Mucosa of rectum (tissue), 2 donors: ENCODE data around the gene ATP5F1B.

Source experiments
- H3K27ac ChIP-seq, 2 donors: one replicate each; pipeline ENCODE4 v1.7.0; 2013; ENCODE audit warnings: inconsistent platforms in 2 of 2, low read depth in 2 of 2, low read length in 2 of 2
- H3K27me3 ChIP-seq, 2 donors: one replicate each; pipeline ENCODE4 v1.7.0; 2013; ENCODE audit warnings: low read length in 2 of 2; ENCODE audit not compliant: control insufficient read depth in 2 of 2, insufficient read depth in 2 of 2
- H3K36me3 ChIP-seq, 2 donors: one replicate each; pipeline ENCODE4 v1.7.0; 2013; ENCODE audit warnings: low read length in 2 of 2; ENCODE audit not compliant: control insufficient read depth in 2 of 2, insufficient read depth in 2 of 2
- H3K4me1 ChIP-seq, 2 donors: one replicate each; pipeline ENCODE4 v1.7.0; 2013; ENCODE audit warnings: low read length in 2 of 2, mild to moderate bottlenecking in 1 of 2; ENCODE audit not compliant: control insufficient read depth in 2 of 2, insufficient read depth in 2 of 2
- H3K4me3 ChIP-seq, 2 donors: one replicate each; pipeline ENCODE4 v1.7.0; 2013; ENCODE audit warnings: low read length in 2 of 2
- H3K9ac ChIP-seq, 2 donors: one replicate each; pipeline ENCODE4 v1.7.0; 2013; ENCODE audit warnings: low read length in 2 of 2, low read depth in 1 of 2, mild to moderate bottlenecking in 1 of 2
- H3K9me3 ChIP-seq, 2 donors: one replicate each; pipeline ENCODE4 v1.7.0; 2013; ENCODE audit warnings: low read length in 2 of 2; ENCODE audit not compliant: control insufficient read depth in 2 of 2
- donor health status: healthy.
- donor health status: Normal muscosa, but diverticular disease.

The ATP5F1B gene

DNA sequence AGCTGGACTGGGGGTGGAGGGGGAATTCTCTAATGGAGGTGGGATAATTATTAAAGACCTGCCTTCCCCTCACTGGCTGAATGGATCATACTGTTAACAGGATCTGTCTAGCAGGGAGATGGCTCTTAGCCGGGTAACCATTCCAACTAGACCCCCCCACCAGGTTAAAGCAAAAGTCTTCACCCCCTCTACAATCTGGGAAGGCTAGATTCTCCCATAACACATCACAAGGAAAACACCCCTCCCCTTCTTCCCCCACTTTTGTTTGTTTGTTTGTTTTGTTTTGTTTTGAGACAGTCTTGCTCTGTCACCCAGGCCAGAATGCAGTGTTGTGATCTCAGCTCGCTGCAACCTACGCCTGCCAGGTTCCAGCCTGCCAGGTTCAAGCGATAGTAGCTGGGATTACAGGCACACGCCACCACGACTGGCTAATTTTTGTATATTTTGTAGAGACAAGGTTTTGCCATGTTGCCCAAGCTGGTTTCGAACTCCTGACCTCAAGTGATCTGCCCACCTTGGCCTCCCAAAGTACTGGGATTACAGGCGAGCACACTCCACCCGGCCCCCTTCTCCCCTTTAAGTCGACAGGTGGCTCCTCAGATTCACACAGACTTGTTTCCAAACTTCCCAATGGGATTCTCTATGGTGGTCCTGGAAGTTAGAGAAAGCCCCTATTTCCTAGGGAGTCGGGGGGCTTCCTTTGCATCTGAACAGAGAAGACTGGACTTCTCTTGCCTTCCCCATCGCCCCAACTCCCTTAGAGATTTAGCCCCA is 12.1 kb downstream of the ATP5F1B start:
- Histone ChIP-seq H3K36me3 (peaks cover 11 to 14% of the 10 kb centered on the region in 2 donors), H3K27ac (peak overlapping the region; percentile 97 to 99), H3K9ac (peak overlapping the region; percentile 91 to 92), H3K4me3 (peak overlapping the region; percentile 76 to 91), H3K9me3 (no peaks in the 10 kb centered on the region), H3K4me1 (peaks cover 43 to 62% of the 10 kb centered on the region in 2 donors), H3K27me3 (no peaks in the 10 kb centered on the region)

GRCh38 chr12:56632701-56633467 is 12.9 kb downstream of the ATP5F1B start:
- peak overlapping the region; percentile 60 to 71 for H3K27ac ChIP-seq
- H3K36me3 ChIP-seq = peaks cover 4 to 7% of the 10 kb centered on the region in 2 donors
- H3K27me3 ChIP-seq = no peaks in the 10 kb centered on the region
- H3K9ac ChIP-seq = peak overlapping the region; percentile 56 to 62
- H3K4me3 ChIP-seq = peak overlapping the region; percentile 60 to 91
- H3K4me1 ChIP-seq = peaks cover 43 to 67% of the 10 kb centered on the region in 2 donors
- no peaks in the 10 kb centered on the region for H3K9me3 ChIP-seq

DNA sequence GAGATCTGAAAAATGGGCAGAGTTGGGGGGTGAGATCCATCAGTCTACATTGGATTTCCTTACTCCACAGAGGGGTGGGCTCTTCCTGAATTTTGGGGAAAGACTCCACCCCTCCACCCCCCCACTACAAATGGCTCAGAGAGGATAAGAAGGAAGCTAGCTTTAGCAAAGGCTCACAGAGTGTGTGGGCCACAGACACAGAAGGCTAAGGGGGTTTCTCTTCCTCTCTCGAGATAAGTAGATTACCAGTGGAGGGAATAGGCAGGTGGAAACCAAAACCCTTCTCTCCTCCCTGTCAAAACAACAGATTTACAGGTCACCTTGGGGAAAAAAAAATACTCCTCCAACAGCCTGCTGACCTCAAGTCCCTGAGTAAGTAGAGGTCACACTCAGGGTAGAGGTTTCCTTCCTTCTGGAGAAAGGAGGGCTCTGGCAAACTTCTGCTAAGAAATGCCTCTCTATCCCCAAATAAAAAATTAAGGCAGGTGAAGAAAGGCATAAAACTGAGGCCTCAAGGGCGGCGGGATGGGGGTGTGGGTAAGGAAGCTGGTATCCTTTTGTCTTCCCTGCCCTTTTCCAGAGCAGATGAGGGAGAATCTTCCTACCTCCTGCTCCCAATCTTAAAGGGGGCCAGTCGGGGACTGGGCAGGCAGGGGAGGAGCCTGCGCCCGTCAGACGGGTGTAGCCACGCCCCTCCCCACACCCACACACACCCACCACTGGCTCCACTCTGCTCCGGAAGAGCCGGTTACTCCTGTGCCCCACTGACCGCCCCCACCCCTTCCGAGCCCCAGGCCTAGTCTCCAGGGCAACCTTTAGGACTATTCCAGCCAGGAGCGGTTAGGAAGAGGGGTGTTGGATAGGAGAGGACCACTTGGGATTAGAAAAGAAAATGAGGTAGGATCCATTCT is 13.7 kb downstream of the ATP5F1B start:
- H3K27me3 ChIP-seq = no peaks in the 10 kb centered on the region
- H3K27ac ChIP-seq = peak overlapping the region; percentile 60 to 71
- H3K9me3 ChIP-seq = no peaks in the 10 kb centered on the region
- H3K36me3 ChIP-seq = no peaks in the 10 kb centered on the region
- H3K4me1 ChIP-seq = peaks cover 43 to 59% of the 10 kb centered on the region in 2 donors
- peak overlapping the region; percentile 60 to 64 for H3K4me3 ChIP-seq
- peak overlapping the region; percentile 56 to 62 for H3K9ac ChIP-seq

- H3K27ac ChIP-seq = peak within 1 kb of the TSS; percentile 86 to 94
- H3K9me3 ChIP-seq = no peaks in the 10 kb centered on the region
- peaks cover 0 to 10% of the 10 kb centered on the region in 2 donors for H3K36me3 ChIP-seq
- H3K27me3 ChIP-seq = no peaks in the 10 kb centered on the region
- H3K4me1 ChIP-seq = peaks cover 36 to 48% of the 10 kb centered on the region in 2 donors
- peak within 1 kb of the TSS; percentile 92 to 94 for H3K9ac ChIP-seq
- H3K4me3 ChIP-seq = peak within 1 kb of the TSS; percentile 87 to 98
Observed at GRCh38 chr12:56630180-56630632, 15.6 kb downstream of the ATP5F1B start, which contains the start of gene BAZ2A. TSS of gene BAZ2A (minus strand) at chr12:56630326. CDS start at chr12:56617530, 12,796 bp downstream.

GRCh38 chr12:56629459-56630179 is 16.2 kb downstream of the ATP5F1B start:
- Histone ChIP-seq H3K36me3 (peaks cover 0 to 10% of the 10 kb centered on the region in 2 donors), H3K4me1 (peaks cover 35 to 47% of the 10 kb centered on the region in 2 donors), H3K4me3 (peak overlapping the region; percentile 87 to 98), H3K27me3 (no peaks in the 10 kb centered on the region), H3K9me3 (no peaks in the 10 kb centered on the region), H3K9ac (peak overlapping the region; percentile 92 to 94), H3K27ac (peak overlapping the region; percentile 86 to 94)

DNA sequence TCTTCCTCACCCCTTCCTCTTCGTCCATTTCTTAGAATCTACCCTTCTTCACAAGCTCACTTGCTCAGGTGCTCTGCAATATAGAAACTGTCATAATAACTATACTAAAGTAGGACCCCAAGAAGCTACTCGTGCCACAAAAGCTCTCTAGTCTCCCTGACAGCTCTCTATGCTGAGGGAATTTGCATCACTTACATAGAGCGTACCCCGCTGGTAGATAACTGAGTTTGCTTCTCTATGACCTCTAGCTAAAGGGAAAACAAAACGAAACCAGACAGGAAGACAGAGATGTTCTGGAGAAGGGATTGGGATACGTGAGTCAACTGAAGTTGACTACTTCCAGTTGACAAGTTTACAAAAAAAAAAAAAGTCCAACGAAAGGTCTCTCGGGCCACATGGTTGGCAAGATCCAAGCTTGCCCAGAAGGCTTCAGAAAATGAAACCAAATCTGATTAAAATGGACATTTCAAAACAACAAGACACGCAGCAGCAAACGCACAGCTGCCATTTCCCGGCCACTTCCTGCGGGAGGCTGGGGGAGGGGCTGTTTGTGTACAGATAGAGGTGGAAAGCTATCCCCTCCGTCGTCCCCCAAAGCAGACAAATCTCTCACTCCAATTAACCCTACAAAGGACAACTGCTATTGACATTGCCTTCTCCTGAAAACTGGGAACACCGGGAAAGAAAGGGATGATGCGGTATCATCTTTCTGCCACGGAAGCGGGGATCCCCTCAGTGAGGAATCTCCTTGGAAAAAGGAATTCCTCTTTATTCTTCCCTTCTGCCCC is 16.9 kb downstream of the ATP5F1B start:
- Histone ChIP-seq H3K27me3 (no peaks in the 10 kb centered on the region), H3K4me1 (peaks cover 30 to 43% of the 10 kb centered on the region in 2 donors), H3K9me3 (no peaks in the 10 kb centered on the region), H3K9ac (peak overlapping the region; percentile 92 to 94), H3K27ac (peak overlapping the region; percentile 86 to 94), H3K36me3 (peaks cover 2 to 10% of the 10 kb centered on the region in 2 donors), H3K4me3 (peak overlapping the region; percentile 87 to 98)

DNA sequence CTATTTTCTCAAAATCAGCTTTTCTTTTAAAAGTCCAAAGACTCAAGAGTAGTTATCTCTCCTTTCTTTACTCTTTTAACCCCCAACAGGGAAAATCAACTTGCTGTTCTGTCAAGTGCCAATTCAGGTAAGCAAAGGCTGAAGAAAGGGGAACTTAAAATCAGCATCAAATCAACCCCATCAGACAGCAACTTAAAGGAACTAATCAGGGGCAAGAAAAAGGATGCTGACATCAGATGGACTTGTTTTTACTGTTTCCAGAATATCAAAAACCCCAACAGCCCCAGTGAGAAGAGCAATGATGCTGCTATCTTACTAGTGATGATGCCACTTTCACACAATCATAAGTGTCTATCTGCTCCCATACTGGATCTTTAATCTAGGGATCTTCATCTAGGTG is 19.1 kb downstream of the ATP5F1B start:
- no peaks in the 10 kb centered on the region for H3K9me3 ChIP-seq
- no peaks in the 10 kb centered on the region for H3K27me3 ChIP-seq
- peaks cover 5 to 17% of the 10 kb centered on the region in 2 donors for H3K36me3 ChIP-seq
- peaks cover 11 to 27% of the 10 kb centered on the region in 2 donors for H3K4me1 ChIP-seq
- no peak overlapping the region for H3K4me3 ChIP-seq
- no peak overlapping the region for H3K27ac ChIP-seq
- H3K9ac ChIP-seq = no peak overlapping the region

- no peaks in the 10 kb centered on the region for H3K9me3 ChIP-seq
- H3K4me3 ChIP-seq = no peak overlapping the region
- peaks cover 0 to 6% of the 10 kb centered on the region in 2 donors for H3K4me1 ChIP-seq
- H3K36me3 ChIP-seq = peaks cover 19 to 40% of the 10 kb centered on the region in 2 donors
- no peak overlapping the region for H3K27ac ChIP-seq
- no peaks in the 10 kb centered on the region for H3K27me3 ChIP-seq
- H3K9ac ChIP-seq = no peak overlapping the region
Observed at GRCh38 chr12:56622535-56622934, 23.2 kb downstream of the ATP5F1B start.
